GM06990 (cell line): Measurements from ENCODE around the gene SLC13A5.
"Not testable (repeated sequence)": the region's sequence is repeated elsewhere in the genome, so short reads cannot be mapped to it uniquely, and the experiment has no call there.

Source experiments
- DNase-seq: peaks from one replicate; pipeline ENCODE4 v3.0.0-alpha.2; 2011; ENCODE audit not compliant: insufficient read length; ENCODE audit errors: extremely low read depth
- H3K27me3 ChIP-seq: replicated peaks from 2 replicates; pipeline ENCODE4 v1.6.0; 2011; ENCODE audit warnings: low read length; ENCODE audit not compliant: control insufficient read depth, insufficient read depth
- H3K36me3 ChIP-seq: 2 replicates; pipeline ENCODE4 v1.5.1; 2011; ENCODE audit warnings: low read length; ENCODE audit not compliant: control insufficient read depth, insufficient read depth
- H3K4me3 ChIP-seq: replicated peaks from 2 replicates; pipeline ENCODE4 v1.5.1; 2011; ENCODE audit warnings: low read depth, mild to moderate bottlenecking, control low read depth, low read length
- TF ChIP-seq, protein P1 (sequence below): IDR thresholded peaks from 2 replicates; pipeline ENCODE4 v1.5.1; 2011; ENCODE audit warnings: low read length, control low read depth, mild to moderate bottlenecking, inconsistent platforms; ENCODE audit not compliant: insufficient read depth, poor library complexity, severe bottlenecking

The SLC13A5 gene

DNA sequence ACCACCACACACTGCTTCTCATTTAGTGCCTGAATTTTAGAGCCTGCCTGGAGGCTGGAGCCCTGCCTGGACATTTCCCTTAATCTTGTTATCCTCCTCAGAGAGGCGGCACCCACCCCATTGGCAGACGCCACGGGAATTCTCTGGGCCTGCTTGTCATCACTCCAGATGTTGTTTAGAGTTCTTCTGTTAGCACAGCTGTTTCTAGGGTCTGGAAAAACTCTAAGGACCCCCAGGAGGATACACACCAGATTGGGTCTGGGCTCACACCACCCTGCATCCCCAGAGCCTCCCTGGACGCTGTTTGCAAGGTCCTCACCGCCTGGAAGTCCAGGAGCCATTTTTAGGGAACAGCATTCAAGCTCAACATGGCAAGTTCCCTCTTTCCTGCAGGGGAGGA lies 42.1 kb upstream of the SLC13A5 start:
- Histone ChIP-seq H3K36me3 (peaks cover 13% of the 10 kb centered on the region), H3K27me3 (no peaks in the 10 kb centered on the region), H3K4me3 (peak overlapping the region; percentile 64)
- TF ChIP-seq, protein P1, sequence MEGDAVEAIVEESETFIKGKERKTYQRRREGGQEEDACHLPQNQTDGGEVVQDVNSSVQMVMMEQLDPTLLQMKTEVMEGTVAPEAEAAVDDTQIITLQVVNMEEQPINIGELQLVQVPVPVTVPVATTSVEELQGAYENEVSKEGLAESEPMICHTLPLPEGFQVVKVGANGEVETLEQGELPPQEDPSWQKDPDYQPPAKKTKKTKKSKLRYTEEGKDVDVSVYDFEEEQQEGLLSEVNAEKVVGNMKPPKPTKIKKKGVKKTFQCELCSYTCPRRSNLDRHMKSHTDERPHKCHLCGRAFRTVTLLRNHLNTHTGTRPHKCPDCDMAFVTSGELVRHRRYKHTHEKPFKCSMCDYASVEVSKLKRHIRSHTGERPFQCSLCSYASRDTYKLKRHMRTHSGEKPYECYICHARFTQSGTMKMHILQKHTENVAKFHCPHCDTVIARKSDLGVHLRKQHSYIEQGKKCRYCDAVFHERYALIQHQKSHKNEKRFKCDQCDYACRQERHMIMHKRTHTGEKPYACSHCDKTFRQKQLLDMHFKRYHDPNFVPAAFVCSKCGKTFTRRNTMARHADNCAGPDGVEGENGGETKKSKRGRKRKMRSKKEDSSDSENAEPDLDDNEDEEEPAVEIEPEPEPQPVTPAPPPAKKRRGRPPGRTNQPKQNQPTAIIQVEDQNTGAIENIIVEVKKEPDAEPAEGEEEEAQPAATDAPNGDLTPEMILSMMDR = no peak
- DNase-seq = no peak

DNA sequence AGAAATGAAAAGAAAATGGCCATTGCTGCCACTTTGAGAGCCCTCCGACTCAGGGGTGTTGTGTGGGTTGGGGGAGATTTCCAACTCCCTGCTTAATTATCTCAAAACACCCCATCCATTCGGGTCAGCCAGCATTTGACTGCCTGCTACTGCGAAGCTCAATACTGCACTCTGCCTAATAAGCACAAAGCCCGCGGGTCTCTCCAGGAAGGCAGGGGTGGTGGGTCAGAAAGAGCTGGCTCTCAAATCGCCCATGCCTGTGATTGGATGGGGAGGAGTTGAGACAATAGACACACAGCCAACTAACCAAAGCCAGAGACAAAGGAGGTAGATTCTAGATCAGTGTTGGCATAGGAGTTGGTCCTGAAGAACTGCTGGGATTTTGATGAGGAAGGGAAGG lies 40.4 kb upstream of the SLC13A5 start:
- TF ChIP-seq, protein P1 = no peak
- no peak overlapping the region for H3K4me3 ChIP-seq
- H3K36me3 ChIP-seq = peaks cover 4% of the 10 kb centered on the region; the same call in 1 of the 2 replicates
- DNase-seq = no peak
- H3K27me3 ChIP-seq = no peaks in the 10 kb centered on the region

DNA sequence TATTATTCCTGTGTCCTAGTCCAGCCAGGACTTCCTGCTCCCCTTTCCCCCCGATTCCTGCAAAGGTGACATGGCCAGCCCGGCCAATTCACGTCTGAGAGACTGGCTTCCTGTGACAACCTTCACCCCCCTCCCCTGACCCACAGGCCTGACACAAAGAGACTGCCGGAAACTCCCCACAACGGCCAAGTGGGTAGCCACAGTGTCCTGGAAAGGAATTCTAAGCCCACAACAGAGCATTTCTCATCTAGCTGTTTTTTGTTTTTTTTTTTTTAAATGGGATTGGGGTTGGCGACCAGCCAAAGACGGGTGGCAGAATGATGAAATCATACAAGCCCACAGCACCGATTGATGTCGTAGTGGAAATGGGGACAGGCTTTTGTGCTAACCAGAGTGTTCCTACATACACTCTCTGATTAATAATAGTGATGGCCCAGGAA lies 39.9 kb upstream of the SLC13A5 start:
- Histone ChIP-seq H3K27me3 (no peaks in the 10 kb centered on the region), H3K4me3 (no peak overlapping the region), H3K36me3 (peaks cover under 1% of the 10 kb centered on the region; the same call in 1 of the 2 replicates)
- TF ChIP-seq, protein P1 = no peak
- DNase-seq = no peak

DNA sequence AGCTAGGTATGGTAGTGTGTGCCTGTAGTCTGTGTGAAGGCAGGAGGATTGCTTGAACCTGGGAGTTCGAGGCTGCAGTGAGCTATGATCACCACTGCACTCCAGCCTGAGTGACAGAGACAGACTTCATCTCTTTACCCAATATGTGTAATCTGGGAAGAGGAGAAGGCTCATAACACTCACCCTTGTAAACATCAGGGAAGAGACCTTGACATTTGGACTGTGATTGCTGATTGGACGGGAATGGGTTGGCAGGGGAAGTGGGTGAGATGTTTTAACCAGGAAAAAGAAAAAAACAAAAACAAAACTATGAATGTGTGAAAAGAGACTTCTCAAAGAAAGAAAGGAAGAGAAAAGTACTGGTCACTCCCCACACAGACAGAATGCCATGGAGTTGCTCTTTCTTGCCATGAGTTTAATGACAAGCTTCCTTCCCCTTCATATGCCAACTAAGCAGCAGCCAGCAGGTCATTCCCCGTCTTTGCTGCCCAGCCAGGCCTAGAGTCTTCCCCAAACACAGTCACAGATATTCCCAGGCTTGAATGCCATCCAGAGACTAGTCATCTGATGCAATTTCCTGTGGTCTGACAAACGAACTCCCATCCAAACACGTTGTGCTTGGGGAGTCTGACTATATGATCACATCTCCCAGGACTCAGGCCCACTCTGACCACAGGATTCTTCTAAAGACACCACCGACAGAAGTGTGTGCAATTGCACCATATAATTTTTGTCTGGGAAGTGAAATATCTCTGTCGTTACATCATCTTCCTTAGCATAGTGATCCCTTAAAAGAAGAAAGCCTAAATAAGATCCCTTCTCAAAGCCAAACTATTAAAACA lies 39.1 kb upstream of the SLC13A5 start:
- DNase-seq = no peak
- Histone ChIP-seq H3K27me3 (no peaks in the 10 kb centered on the region), H3K4me3 (no peak overlapping the region), H3K36me3 (no peaks in the 10 kb centered on the region)
- TF ChIP-seq, protein P1 = no peak

DNA sequence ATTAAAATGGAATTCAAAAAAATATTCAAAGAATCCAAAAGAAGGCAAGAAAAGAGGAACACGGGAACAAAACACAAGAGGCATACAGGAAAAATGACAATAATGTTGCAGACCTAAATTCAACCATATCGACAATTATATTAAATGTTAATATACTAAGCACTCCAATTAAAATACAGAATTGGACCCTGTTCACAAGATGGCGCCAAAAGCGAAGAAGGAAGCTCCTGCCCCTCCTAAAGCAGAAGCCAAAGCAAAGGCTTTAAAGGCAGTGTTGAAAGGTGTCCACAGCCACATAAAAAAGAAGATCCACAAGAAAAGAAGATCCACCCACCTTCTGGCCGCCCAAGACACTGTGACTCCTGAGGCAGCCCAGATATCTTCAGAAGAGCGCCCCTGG lies 36.4 kb upstream of the SLC13A5 start:
- TF ChIP-seq, protein P1 = no peak
- Histone ChIP-seq H3K27me3 (no peaks in the 10 kb centered on the region), H3K4me3 (no peak overlapping the region), H3K36me3 (no peaks in the 10 kb centered on the region)
- DNase-seq = no peak

DNA sequence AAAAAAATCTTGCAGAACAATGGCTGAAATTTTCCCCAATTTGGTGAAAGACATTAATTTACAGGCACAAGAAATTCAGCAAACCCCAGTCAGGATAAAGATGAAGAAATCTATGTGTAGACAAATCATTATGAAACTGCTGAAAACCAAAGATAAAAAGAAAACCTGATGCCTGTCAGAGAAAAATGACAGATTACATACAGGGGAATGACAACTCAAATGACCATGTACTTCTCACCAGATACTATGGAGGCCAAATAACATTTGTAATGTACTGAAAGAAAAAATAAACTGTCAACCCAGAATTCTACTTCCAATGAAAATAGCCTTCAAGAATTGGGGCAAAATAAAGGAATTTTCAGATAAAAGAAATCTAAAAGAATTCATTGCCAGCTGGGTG lies 35.4 kb upstream of the SLC13A5 start:
- TF ChIP-seq, protein P1 = no peak
- no peaks in the 10 kb centered on the region for H3K36me3 ChIP-seq
- H3K4me3 ChIP-seq = no peak overlapping the region
- no peaks in the 10 kb centered on the region for H3K27me3 ChIP-seq
- DNase-seq = no peak

DNA sequence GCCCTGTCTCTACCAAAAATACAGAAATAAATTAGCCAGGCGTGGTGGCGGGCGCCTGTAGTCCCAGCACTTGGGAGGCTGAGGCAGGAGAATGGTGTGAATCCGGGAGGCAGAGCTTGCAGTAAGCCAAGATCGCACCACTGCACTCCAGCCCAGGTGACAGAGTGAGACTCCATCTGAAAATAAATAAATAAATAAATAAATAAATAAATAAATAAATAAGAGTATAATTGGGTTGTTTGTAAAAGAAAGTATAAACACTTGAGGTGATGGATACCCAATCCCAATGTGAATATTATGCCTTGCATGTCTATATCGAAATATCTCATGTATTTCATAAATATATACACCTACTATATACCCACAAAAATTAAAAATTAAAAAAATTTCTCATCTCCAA lies 33.5 kb upstream of the SLC13A5 start:
- H3K36me3 ChIP-seq, DNase-seq, H3K4me3 ChIP-seq, H3K27me3 ChIP-seq: not testable (repeated sequence)
